Activated gamma-delta T cell (primary cell): Measurements from ENCODE around the gene WNT8A.

Source experiments
- DNase-seq: peaks from one replicate; lab custom pipeline; 2025; lab: John Stamatoyannopoulos, UW

The WNT8A gene

GRCh38 chr5:138140268-138140667 is 56.4 kb downstream of the WNT8A start:
- no peak for DNase-seq
